GM18520 (cell line): Measurements from ENCODE around the gene RPL29.

ENCODE experiments used
- ATAC-seq: cut with Tn5 transposase; IDR thresholded peaks from one replicate; pipeline ENCODE4 v1.9.1; 2021; ENCODE audit not compliant: unreplicated experiment

Gene RPL29

GRCh38 chr3:51966016-51966415, 29.7 kb downstream of the RPL29 start:
- ATAC-seq, result no peak

GRCh38 chr3:51964521-51964920, 31.2 kb downstream of the RPL29 start:
- no peak for ATAC-seq

GRCh38 chr3:51963951-51964451, 31.7 kb downstream of the RPL29 start:
- no peak for ATAC-seq

GRCh38 chr3:51962854-51963530, 32.7 kb downstream of the RPL29 start:
- no peak for ATAC-seq

GRCh38 chr3:51961602-51962569, 33.8 kb downstream of the RPL29 start:
- ATAC-seq, result no peak

GRCh38 chr3:51961011-51961410, 34.7 kb downstream of the RPL29 start:
- ATAC-seq, result no peak

GRCh38 chr3:51960386-51960785, 35.3 kb downstream of the RPL29 start:
- no peak for ATAC-seq

- ATAC-seq, result no peak
Observed at GRCh38 chr3:51959651-51960050, 36.0 kb downstream of the RPL29 start.

GRCh38 chr3:51958603-51959521, 36.8 kb downstream of the RPL29 start:
- ATAC-seq, result no peak

- no peak for ATAC-seq
Observed at GRCh38 chr3:51957520-51958205, 38.0 kb downstream of the RPL29 start.

- ATAC-seq, result no peak
Observed at GRCh38 chr3:51955893-51956770, 39.6 kb downstream of the RPL29 start.

GRCh38 chr3:51955175-51955892, 40.4 kb downstream of the RPL29 start, which contains the start of gene GPR62:
GPR62 (plus strand) TSS chr3:51955381; CDS start chr3:51955653, 272 bp downstream.
- ATAC-seq, result no peak

- ATAC-seq, result no peak
Observed at GRCh38 chr3:51954713-51955112, 41.0 kb downstream of the RPL29 start.

GRCh38 chr3:51954105-51954504, 41.6 kb downstream of the RPL29 start:
- ATAC-seq, result no peak

- ATAC-seq, result no peak
Observed at GRCh38 chr3:51953445-51953844, 42.2 kb downstream of the RPL29 start.

GRCh38 chr3:51950899-51951298, 44.8 kb downstream of the RPL29 start:
- ATAC-seq, result no peak

GRCh38 chr3:51949121-51949520, 46.6 kb downstream of the RPL29 start:
- ATAC-seq, result no peak

- no peak for ATAC-seq
Observed at GRCh38 chr3:51948016-51948580, 47.6 kb downstream of the RPL29 start.
